MCF 10A (cell line): ENCODE data around the gene SOX13. TPM values are rescaled to one million over a fixed set of nuclear protein-coding genes. Genes with fewer than 3 reads are reported as not detected.

Experiments
- BruUV-seq: library from RNA; stranded (reverse); fragments of 400-500 nt; replicated peaks from 2 replicates; lab custom pipeline; 2021; lab: Mats Ljungman, UMichigan
- CTCF ChIA-PET: fragments of 300-600 bp; sonication (Branson Sonifier 250); formaldehyde crosslinking; extraction: SDS; loops from one replicate; lab custom pipeline; 2021; ENCODE audit warnings: antibody characterized with exemption, inconsistent platforms; lab: Yijun Ruan, JAX
- POLR2A ChIA-PET: fragments of 300-600, 350-650 bp; sonication (Branson Sonifier 250); formaldehyde crosslinking; extraction: SDS; loops from one replicate; lab custom pipeline; 2020; ENCODE audit warnings: antibody characterized with exemption, inconsistent platforms; lab: Yijun Ruan, JAX
- DNase-seq: peaks from one replicate; pipeline ENCODE4 v3.0.0-alpha.2; 2018; ENCODE audit not compliant: unreplicated experiment
- H3K27ac Mint-ChIP-seq: one replicate; pipeline ENCODE4 v1.8.0; 2022; ENCODE audit warnings: mild to moderate bottlenecking, low read depth, mixed read lengths; ENCODE audit not compliant: unreplicated experiment
- H3K27me3 Mint-ChIP-seq: one replicate; pipeline ENCODE4 v1.8.0; 2022; ENCODE audit warnings: mixed read lengths; ENCODE audit not compliant: insufficient read depth, unreplicated experiment
- H3K36me3 Mint-ChIP-seq: one replicate; pipeline ENCODE4 v1.8.0; 2022; ENCODE audit warnings: mild to moderate bottlenecking, moderate library complexity, mixed read lengths; ENCODE audit not compliant: insufficient read depth, unreplicated experiment
- H3K4me1 Mint-ChIP-seq: one replicate; pipeline ENCODE4 v1.8.0; 2022; ENCODE audit warnings: mixed read lengths; ENCODE audit not compliant: insufficient read depth, unreplicated experiment
- H3K4me3 Mint-ChIP-seq: one replicate; pipeline ENCODE4 v1.8.0; 2022; ENCODE audit warnings: mild to moderate bottlenecking, moderate library complexity, mixed read lengths; ENCODE audit not compliant: unreplicated experiment
- H3K9me3 Mint-ChIP-seq: one replicate; pipeline ENCODE4 v1.8.0; 2022; ENCODE audit warnings: mixed read lengths; ENCODE audit not compliant: unreplicated experiment
- CTCF ChIP-seq: fragments of 200-600 bp; IDR thresholded peaks from one replicate; pipeline ENCODE4 v1.8.0; 2022; ENCODE audit warnings: antibody characterized with exemption, mild to moderate bottlenecking; ENCODE audit not compliant: unreplicated experiment
- intact Hi-C: fragments of 100-400 bp; cut with micrococcal nuclease; formaldehyde crosslinking; loops from 2 replicates; pipeline ENCODE4 v1.14.1; 2022
- total RNA-seq: library from RNA; stranded (reverse); gene quantifications from 2 replicates; pipeline ENCODE4 v1.2.3, GENCODE V29; 2022

Gene SOX13
- total RNA-seq, 1 experiment from 2014 or later: 32.8 TPM

DNA sequence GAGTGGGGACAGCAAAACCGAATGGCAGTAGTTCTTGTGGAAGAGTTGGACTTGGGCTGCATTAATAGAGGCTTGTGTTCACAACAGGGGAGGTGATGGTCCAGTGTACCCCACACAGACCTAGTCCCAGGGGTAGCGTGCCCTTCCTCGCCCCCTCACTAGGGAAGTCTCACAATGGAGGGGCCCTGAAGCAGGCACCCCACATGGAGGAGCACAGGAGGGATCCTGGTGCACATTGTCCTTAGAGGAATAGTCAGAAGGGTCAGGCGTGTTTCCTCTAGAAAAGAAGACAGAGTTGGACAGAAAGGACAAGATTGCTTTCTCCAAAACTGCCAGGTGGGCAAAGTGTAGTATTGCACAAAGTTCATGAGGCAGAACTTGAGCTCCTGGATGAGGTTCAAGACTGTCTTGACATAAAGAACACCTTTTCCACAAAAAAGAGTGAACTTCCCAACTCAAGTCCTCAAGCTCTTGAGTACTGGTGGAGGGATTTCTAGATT, 55.6 kb downstream of the SOX13 start:
- ChIA-PET POLR2A (interaction anchor here (0.6 to 8.3 kb wide), 17 partner anchors 9 to 1099 kb away, joined by 3 to 174 read pairs (median 5); partner anchors contain the start of genes ETNK2, SNRPE, SOX13 and TMCC2), CTCF (interaction anchor here (0.6 to 16.6 kb wide), 60 partner anchors 8 to 1123 kb away, joined by 3 to 452 read pairs (median 5); partner anchors contain the start of genes ETNK2, REN, SNRPE and SOX13)
- Mint-ChIP-seq H3K9me3 (no peaks in the 10 kb centered on the region), H3K4me1 (peaks cover 58% of the 10 kb centered on the region), H3K36me3 (peaks cover 38% of the 10 kb centered on the region), H3K27me3 (no peaks in the 10 kb centered on the region), H3K4me3 (peak overlapping the region; percentile 68), H3K27ac (peak overlapping the region; percentile 63)
- intact Hi-C loops: loop anchor here (2.0 to 10.0 kb wide), 5 partner anchors 71 to 786 kb away; partner anchors contain the start of gene ATP2B4
- BruUV-seq: no TSS peak
- no peak for DNase-seq
- no peak for TF ChIP-seq CTCF

DNA sequence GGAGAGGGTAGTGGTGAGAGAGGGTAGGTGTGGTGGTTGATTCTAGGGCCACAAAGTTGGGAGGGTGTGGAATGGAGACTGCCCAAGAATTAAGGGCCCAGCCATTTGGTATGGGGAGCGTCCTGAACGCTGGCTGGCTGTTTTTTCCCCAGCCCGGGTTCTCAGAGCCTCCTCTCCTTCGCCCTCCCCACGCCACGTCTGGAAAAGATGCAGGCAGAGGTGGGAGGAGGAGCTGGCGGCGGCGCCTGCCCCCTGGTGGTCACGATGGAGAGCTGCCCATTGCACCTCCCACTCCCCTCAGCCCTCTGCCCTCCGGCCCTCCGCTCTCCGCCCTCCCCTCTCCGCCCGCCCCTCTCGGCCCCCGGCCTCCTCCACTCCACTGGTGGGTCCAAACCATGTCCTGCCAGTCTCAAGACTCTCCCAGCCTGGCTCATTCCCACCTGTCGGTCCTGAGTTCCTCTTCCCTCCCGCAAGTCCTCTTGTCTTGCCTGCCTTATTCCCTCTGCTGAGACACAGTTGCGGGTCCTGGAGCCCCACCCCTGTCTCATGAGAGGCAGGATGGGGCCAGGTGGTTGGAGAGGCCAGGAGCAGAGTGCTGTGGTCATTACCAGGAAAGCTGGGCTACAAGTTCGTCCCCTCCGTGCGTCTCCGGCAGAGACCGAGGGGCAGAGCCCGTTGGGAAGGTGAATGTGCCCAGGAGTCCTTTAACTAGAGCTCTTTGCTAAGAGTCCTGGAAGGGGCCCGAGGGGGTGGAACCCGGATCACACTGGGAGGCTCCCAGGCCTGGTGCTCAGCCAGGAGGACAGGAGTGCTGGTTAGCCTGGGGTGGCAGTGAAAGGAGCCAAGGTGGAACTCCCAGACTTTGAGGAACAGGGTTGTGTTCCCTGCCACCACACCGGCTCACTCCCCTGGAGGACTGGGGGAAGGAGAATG, 56.3 kb downstream of the SOX13 start:
- H3K4me3 Mint-ChIP-seq: peak overlapping the region; percentile 68
- H3K36me3 Mint-ChIP-seq: peaks cover 40% of the 10 kb centered on the region
- peak overlapping the region; percentile 63 for H3K27ac Mint-ChIP-seq
- CTCF ChIA-PET: interaction anchor here (0.5 to 16.6 kb wide), 82 partner anchors 9 to 1355 kb away, joined by 3 to 452 read pairs (median 4); partner anchors contain the start of genes ETNK2, REN, SNRPE and SOX13
- DNase-seq: peak; percentile 86
- TF ChIP-seq CTCF: peak; percentile 100
- BruUV-seq: no TSS peak
- intact Hi-C loops: loop anchor here (1.0 to 10.0 kb wide), 7 partner anchors 33 to 787 kb away; partner anchors contain the start of gene ATP2B4
- no peaks in the 10 kb centered on the region for H3K9me3 Mint-ChIP-seq
- no peaks in the 10 kb centered on the region for H3K27me3 Mint-ChIP-seq
- H3K4me1 Mint-ChIP-seq: peaks cover 58% of the 10 kb centered on the region
- POLR2A ChIA-PET: interaction anchor here (0.6 to 8.3 kb wide), 24 partner anchors 8 to 1099 kb away, joined by 3 to 174 read pairs (median 4); partner anchors contain the start of genes ETNK2, SNRPE, SOX13 and TMCC2

- intact Hi-C loops: no loop called here
- POLR2A ChIA-PET: interaction anchor here (0.9 to 8.3 kb wide), 11 partner anchors 11 to 268 kb away, joined by 3 to 174 read pairs (median 4); partner anchors contain the start of genes ETNK2, SNRPE and SOX13
- H3K36me3 Mint-ChIP-seq: peaks cover 45% of the 10 kb centered on the region
Observed at GRCh38 chr1:204130178-204130577, 57.3 kb downstream of the SOX13 start.

More at GRCh38 chr1:204130178-204130577, 57.3 kb downstream of the SOX13 start:
- Mint-ChIP-seq H3K4me1 (peaks cover 58% of the 10 kb centered on the region), H3K4me3 (peak overlapping the region; percentile 27), H3K27me3 (no peaks in the 10 kb centered on the region), H3K9me3 (no peaks in the 10 kb centered on the region), H3K27ac (peak overlapping the region; percentile 93)
- TF ChIP-seq CTCF: no peak
- CTCF ChIA-PET: interaction anchor here (0.6 to 16.6 kb wide), 24 partner anchors 9 to 771 kb away, joined by 3 to 452 read pairs (median 9); partner anchors contain the start of genes ETNK2, REN, SNRPE and SOX13
- peak; percentile 61 for DNase-seq
- BruUV-seq: no TSS peak
